OCI-LY7 (cell line): ENCODE data around the gene SLC30A1. TPM values are rescaled to one million over a fixed set of nuclear protein-coding genes. Genes with fewer than 3 reads are reported as not detected.

ENCODE experiments used
- BruUV-seq: library from RNA; stranded (reverse); fragments of 400-500 nt; replicated peaks from 2 replicates; lab custom pipeline; 2021; lab: Mats Ljungman, UMichigan
- CTCF ChIA-PET: fragments of 300-600 bp; sonication (Branson Sonifier 250); formaldehyde crosslinking; loops from one replicate; lab custom pipeline; 2022; ENCODE audit warnings: antibody characterized with exemption; ENCODE audit not compliant: unreplicated experiment; lab: Charles Lee
- POLR2A ChIA-PET: fragments of 300-600 bp; sonication (Branson Sonifier 250); formaldehyde crosslinking; loops from one replicate; lab custom pipeline; 2022; ENCODE audit warnings: antibody characterized with exemption; lab: Charles Lee
- DNase-seq: peaks from one replicate; pipeline ENCODE4 v3.0.0-alpha.2; 2015; ENCODE audit warnings: low spot score
- H2AFZ ChIP-seq: fragments of 200-600 bp; sonication (generic), shearing (Covaris generic); 2 replicates; pipeline ENCODE4 v1.6.1; 2014; ENCODE audit warnings: mild to moderate bottlenecking, antibody characterized with exemption, low read length, moderate library complexity
- H3K27ac ChIP-seq: fragments of 200-600 bp; sonication (generic); 2 replicates; pipeline ENCODE4 v1.5.1; 2014; ENCODE audit warnings: mixed run types, low read depth, mild to moderate bottlenecking, moderate library complexity, low read length, inconsistent platforms; ENCODE audit not compliant: poor library complexity, severe bottlenecking
- H3K36me3 ChIP-seq: fragments of 200-600 bp; sonication (generic); 2 replicates; pipeline ENCODE4 v1.6.1; 2014; ENCODE audit warnings: mild to moderate bottlenecking, antibody characterized with exemption, low read length, moderate library complexity, mixed read lengths; ENCODE audit not compliant: insufficient read depth
- H3K4me1 ChIP-seq: fragments of 200-600 bp; sonication (generic); 2 replicates; pipeline ENCODE4 v1.5.1; 2014; ENCODE audit warnings: mild to moderate bottlenecking, low read length; ENCODE audit not compliant: insufficient read depth, poor library complexity, severe bottlenecking
- H3K4me2 ChIP-seq: fragments of 200-600 bp; sonication (generic); 2 replicates; pipeline ENCODE4 v1.6.1; 2014; ENCODE audit warnings: mild to moderate bottlenecking, low read length
- H3K4me3 ChIP-seq: fragments of 200-600 bp; sonication (generic); 2 replicates; pipeline ENCODE4 v1.5.1; 2014; ENCODE audit warnings: mild to moderate bottlenecking, low read depth, low read length; ENCODE audit not compliant: poor library complexity, severe bottlenecking
- H3K79me2 ChIP-seq: fragments of 200-600 bp; sonication (generic); 2 replicates; pipeline ENCODE4 v1.6.1; 2016; ENCODE audit warnings: low read depth, mild to moderate bottlenecking, low read length, moderate library complexity, mixed read lengths; ENCODE audit not compliant: insufficient read depth
- H3K9me2 ChIP-seq: fragments of 200-600 bp; sonication (generic); 2 replicates; pipeline ENCODE4 v1.6.1; 2016; ENCODE audit warnings: mild to moderate bottlenecking, low read length, mixed read lengths; ENCODE audit not compliant: insufficient read depth
- H3K9me3 ChIP-seq: fragments of 200-600 bp; sonication (generic); 2 replicates; pipeline ENCODE4 v1.6.1; 2014; ENCODE audit warnings: mild to moderate bottlenecking, mixed run types, low read length, mixed read lengths
- H4K20me1 ChIP-seq: fragments of 200-600 bp; sonication (generic); 2 replicates; pipeline ENCODE4 v1.6.1; 2014; ENCODE audit warnings: mild to moderate bottlenecking, antibody characterized with exemption, low read length, moderate library complexity, mixed read lengths; ENCODE audit not compliant: insufficient read depth
- EZH2phosphoT487 ChIP-seq: fragments of 200-600 bp; sonication (generic); IDR thresholded peaks from 2 replicates; pipeline ENCODE4 v1.6.1; 2018; ENCODE audit warnings: low read depth, borderline replicate concordance, mild to moderate bottlenecking, mixed run types, antibody characterized with exemption, low read length, moderate library complexity, mixed read lengths
- intact Hi-C: fragments of 100-400 bp; cut with micrococcal nuclease; formaldehyde crosslinking; loops from one replicate; pipeline ENCODE4 v1.10.0; 2022; ENCODE audit not compliant: unreplicated experiment
- total RNA-seq, 2 experiments: library from RNA; depleted of rRNA in 1 of 2; stranded (reverse); fragments of >200 nt in 1 of 2; shearing (Covaris generic) in 1 of 2; gene quantifications; 2 replicates each; pipeline ENCODE4 v1.2.3, GENCODE V29; 2014 to 2022
- TF ChIP-seq, protein P1 (sequence below): fragments of 200-600 bp; sonication (generic); conservative IDR thresholded peaks from 2 replicates; pipeline ENCODE4 v1.5.1; 2014; ENCODE audit warnings: mild to moderate bottlenecking, antibody characterized with exemption, low read length, moderate library complexity, mixed read lengths

Gene SLC30A1
- total RNA-seq, 2 experiments from 2014 or later: 6.1 to 7.9 TPM

DNA sequence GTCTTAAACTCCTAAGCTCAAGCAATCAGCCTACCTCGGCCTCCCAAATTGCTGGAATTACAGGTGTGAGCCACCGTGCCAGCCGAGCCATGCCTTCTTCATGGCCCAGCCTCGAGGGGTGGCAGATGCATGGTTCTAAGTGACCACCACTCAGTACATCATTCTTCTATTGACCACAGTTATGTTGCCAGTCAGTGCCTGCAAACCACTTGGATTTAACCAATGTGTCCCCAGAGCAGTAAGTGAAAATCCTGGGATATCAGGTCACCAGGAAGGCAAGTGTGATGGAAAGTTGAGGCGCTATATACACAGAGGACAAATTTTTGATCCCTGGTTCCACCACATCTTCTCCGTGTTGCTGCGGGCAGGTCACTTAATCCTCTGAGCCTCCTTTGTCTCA lies 50.0 kb downstream of the SLC30A1 start:
- Histone ChIP-seq H3K36me3 (no peaks in the 10 kb centered on the region), H3K9me2 (no peaks in the 10 kb centered on the region), H3K4me3 (no peak overlapping the region), H3K4me1 (peaks cover 34% of the 10 kb centered on the region), H3K9me3 (no peaks in the 10 kb centered on the region), H3K4me2 (no peak overlapping the region), H3K27ac (no peak overlapping the region), H2AFZ (no peak overlapping the region), H4K20me1 (no peaks in the 10 kb centered on the region), H3K79me2 (no peaks in the 10 kb centered on the region)
- intact Hi-C loops: no loop called here
- no peak for DNase-seq
- ChIA-PET POLR2A (interaction anchor here (0.5 to 1.0 kb wide), 2 partner anchors 9 to 21 kb away, joined by 3 read pairs; no protein-coding TSS in a partner anchor), CTCF (no interaction called here)
- TF ChIP-seq, protein P1, sequence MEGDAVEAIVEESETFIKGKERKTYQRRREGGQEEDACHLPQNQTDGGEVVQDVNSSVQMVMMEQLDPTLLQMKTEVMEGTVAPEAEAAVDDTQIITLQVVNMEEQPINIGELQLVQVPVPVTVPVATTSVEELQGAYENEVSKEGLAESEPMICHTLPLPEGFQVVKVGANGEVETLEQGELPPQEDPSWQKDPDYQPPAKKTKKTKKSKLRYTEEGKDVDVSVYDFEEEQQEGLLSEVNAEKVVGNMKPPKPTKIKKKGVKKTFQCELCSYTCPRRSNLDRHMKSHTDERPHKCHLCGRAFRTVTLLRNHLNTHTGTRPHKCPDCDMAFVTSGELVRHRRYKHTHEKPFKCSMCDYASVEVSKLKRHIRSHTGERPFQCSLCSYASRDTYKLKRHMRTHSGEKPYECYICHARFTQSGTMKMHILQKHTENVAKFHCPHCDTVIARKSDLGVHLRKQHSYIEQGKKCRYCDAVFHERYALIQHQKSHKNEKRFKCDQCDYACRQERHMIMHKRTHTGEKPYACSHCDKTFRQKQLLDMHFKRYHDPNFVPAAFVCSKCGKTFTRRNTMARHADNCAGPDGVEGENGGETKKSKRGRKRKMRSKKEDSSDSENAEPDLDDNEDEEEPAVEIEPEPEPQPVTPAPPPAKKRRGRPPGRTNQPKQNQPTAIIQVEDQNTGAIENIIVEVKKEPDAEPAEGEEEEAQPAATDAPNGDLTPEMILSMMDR: no peak
- no peak for TF ChIP-seq EZH2phosphoT487
- no TSS peak for BruUV-seq

DNA sequence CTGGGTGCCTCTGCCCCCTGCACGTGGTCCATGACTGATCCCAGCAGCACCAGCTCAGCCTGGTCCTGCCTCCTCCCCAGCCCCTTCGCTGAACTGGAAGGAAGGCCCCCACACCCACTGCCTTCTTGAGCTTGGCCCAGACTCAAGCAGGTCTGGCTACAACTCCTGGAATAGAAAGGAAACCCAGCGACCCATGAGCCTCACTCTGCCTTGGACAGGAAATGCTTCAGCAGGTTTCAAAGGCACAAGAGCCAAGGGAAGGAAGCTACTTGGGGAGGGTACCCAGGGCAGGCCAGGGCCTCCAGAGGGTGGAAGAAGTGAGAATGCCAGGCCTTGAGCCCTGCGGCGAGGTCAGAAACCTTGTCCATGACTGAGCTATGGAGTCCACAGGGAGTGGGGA lies 51.1 kb downstream of the SLC30A1 start:
- Histone ChIP-seq H3K9me2 (no peaks in the 10 kb centered on the region), H2AFZ (0 out of 2 replicates have a peak overlapping the region, but pooled peaks have one; percentile 34), H3K4me1 (peaks cover 34% of the 10 kb centered on the region), H3K27ac (no peak overlapping the region), H3K4me3 (no peak overlapping the region), H3K79me2 (no peaks in the 10 kb centered on the region), H3K36me3 (no peaks in the 10 kb centered on the region), H3K4me2 (peak overlapping the region; percentile 81), H3K9me3 (no peaks in the 10 kb centered on the region), H4K20me1 (no peaks in the 10 kb centered on the region)
- peak; percentile 33 for DNase-seq
- TF ChIP-seq, protein P1: no peak
- CTCF ChIA-PET: interaction anchor here (0.9 to 1.0 kb wide), 2 partner anchors 12 to 201 kb away, joined by 4 to 5 read pairs; no protein-coding TSS in a partner anchor
- POLR2A ChIA-PET: interaction anchor here (0.7 to 2.0 kb wide), 6 partner anchors 10 to 200 kb away, joined by 3 to 9 read pairs (median 3); no protein-coding TSS in a partner anchor
- no TSS peak for BruUV-seq
- intact Hi-C loops: no loop called here

DNA sequence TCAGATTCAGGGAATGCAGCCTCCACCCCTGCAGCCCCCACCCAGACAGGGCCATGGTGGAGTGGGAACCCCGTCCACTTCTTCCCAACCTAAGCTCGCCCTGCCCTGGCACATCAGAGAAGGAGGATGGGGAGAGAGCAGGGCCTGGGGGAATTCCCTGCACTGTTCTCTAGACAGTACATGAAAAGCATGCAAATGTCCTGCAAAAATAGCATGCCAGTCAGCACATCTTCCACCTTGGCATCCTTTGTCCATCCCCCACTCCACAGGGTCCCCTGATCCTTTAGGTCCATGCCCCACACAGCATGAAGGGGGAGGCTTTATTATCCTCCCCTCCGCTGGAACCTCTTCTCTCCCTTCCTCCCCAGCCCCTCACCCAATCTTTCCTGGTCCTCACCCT lies 52.0 kb downstream of the SLC30A1 start:
- no peak for TF ChIP-seq EZH2phosphoT487
- TF ChIP-seq, protein P1: no peak
- Histone ChIP-seq H3K27ac (no peak overlapping the region), H3K36me3 (no peaks in the 10 kb centered on the region), H3K4me2 (peak overlapping the region; percentile 81), H3K9me3 (no peaks in the 10 kb centered on the region), H4K20me1 (no peaks in the 10 kb centered on the region), H3K79me2 (no peaks in the 10 kb centered on the region), H3K9me2 (no peaks in the 10 kb centered on the region), H2AFZ (peak overlapping the region; percentile 34), H3K4me1 (peaks cover 34% of the 10 kb centered on the region), H3K4me3 (peak overlapping the region; percentile 40)
- ChIA-PET POLR2A (interaction anchor here (0.7 to 2.0 kb wide), 3 partner anchors 9 to 136 kb away, joined by 3 to 9 read pairs (median 3); no protein-coding TSS in a partner anchor), CTCF (interaction anchor here (0.6 to 1.0 kb wide), 2 partner anchors 11 to 47 kb away, joined by 4 to 5 read pairs; no protein-coding TSS in a partner anchor)
- peak; percentile 21 for DNase-seq
- intact Hi-C loops: no loop called here
- no TSS peak for BruUV-seq
